HL-60/S4 treated with phorbol 12-myristate 13-acetate at 8.2 ng/mL for 4 days and 3 days (cell line): Measurements from ENCODE around the gene IGF2BP3.

ENCODE experiments used
- in situ Hi-C: fragments of 300-500 bp; cut with MboI; formaldehyde crosslinking; loops from 2 replicates; pipeline ENCODE4 v1.15.0; 2022; ENCODE audit warnings: low sequenced_read_pairs

The IGF2BP3 gene

GRCh38 chr7:23272275-23272674, 198.0 kb downstream of the IGF2BP3 start:
- in situ Hi-C loops, result loop anchor here (25.0 kb wide), 1 partner anchor 440 kb away; the partner anchor contains the start of gene STK31

- in situ Hi-C loops, result loop anchor here (25.0 kb wide), 1 partner anchor 444 kb away; the partner anchor contains the start of gene STK31
Measured at GRCh38 chr7:23268746-23269145, 201.5 kb downstream of the IGF2BP3 start.

- in situ Hi-C loops, result loop anchor here (25.0 kb wide), 1 partner anchor 444 kb away; the partner anchor contains the start of gene STK31
Measured at GRCh38 chr7:23268167-23268566, 202.1 kb downstream of the IGF2BP3 start.

GRCh38 chr7:23267357-23267756, 202.9 kb downstream of the IGF2BP3 start:
- in situ Hi-C loops, result loop anchor here (25.0 kb wide), 1 partner anchor 445 kb away; the partner anchor contains the start of gene STK31

- in situ Hi-C loops, result loop anchor here (25.0 kb wide), 1 partner anchor 445 kb away; the partner anchor contains the start of gene STK31
Measured at GRCh38 chr7:23266918-23267317, 203.4 kb downstream of the IGF2BP3 start.

- in situ Hi-C loops, result loop anchor here (25.0 kb wide), 1 partner anchor 447 kb away; the partner anchor contains the start of gene STK31
Measured at GRCh38 chr7:23264916-23265458, 205.3 kb downstream of the IGF2BP3 start.

- in situ Hi-C loops, result loop anchor here (25.0 kb wide), 1 partner anchor 450 kb away; the partner anchor contains the start of gene STK31
Measured at GRCh38 chr7:23261843-23262452, 208.3 kb downstream of the IGF2BP3 start.

GRCh38 chr7:23260371-23260770, 209.9 kb downstream of the IGF2BP3 start:
- in situ Hi-C loops, result loop anchor here (25.0 kb wide), 1 partner anchor 452 kb away; the partner anchor contains the start of gene STK31
